DOHH2 (cell line): ENCODE measurements around the gene CSE1L.
"Not testable (repeated sequence)": the region's sequence is repeated elsewhere in the genome, so short reads cannot be mapped to it uniquely, and the experiment has no call there.

ENCODE experiments used
- H3F3A ChIP-seq: fragments of 200-600 bp; sonication (generic), shearing (Covaris generic); 2 replicates; pipeline ENCODE4 v1.6.0; 2016; ENCODE audit warnings: antibody characterized with exemption, mild to moderate bottlenecking; ENCODE audit not compliant: control insufficient read depth, insufficient read depth
- H3K27ac ChIP-seq: fragments of 200-600 bp; sonication (generic); 2 replicates; pipeline ENCODE4 v1.5.1; 2014; ENCODE audit warnings: low read depth, mild to moderate bottlenecking, low read length, moderate library complexity
- H3K27me3 ChIP-seq: fragments of 200-600 bp; sonication (generic); 2 replicates; pipeline ENCODE4 v1.6.1; 2014; ENCODE audit warnings: mild to moderate bottlenecking, low read length, mixed read lengths; ENCODE audit not compliant: control insufficient read depth
- H3K36me3 ChIP-seq: fragments of 200-600 bp; sonication (generic); 2 replicates; pipeline ENCODE4 v1.6.1; 2014; ENCODE audit warnings: mild to moderate bottlenecking, low read length, moderate library complexity, mixed read lengths; ENCODE audit not compliant: control insufficient read depth
- H3K4me1 ChIP-seq: fragments of 200-600 bp; sonication (generic); 2 replicates; pipeline ENCODE4 v1.6.1; 2014; ENCODE audit warnings: mild to moderate bottlenecking, low read length, mixed read lengths; ENCODE audit not compliant: control insufficient read depth
- H3K4me2 ChIP-seq: fragments of 200-600 bp; sonication (generic); 2 replicates; pipeline ENCODE4 v1.6.0; 2014; ENCODE audit warnings: mild to moderate bottlenecking, low read length, moderate library complexity
- H3K4me3 ChIP-seq: fragments of 200-600 bp; sonication (generic); 2 replicates; pipeline ENCODE4 v1.5.1; 2014; ENCODE audit warnings: mild to moderate bottlenecking, low read length, mixed read lengths
- H3K79me2 ChIP-seq: fragments of 200-600 bp; sonication (generic); 2 replicates; pipeline ENCODE4 v1.6.1; 2014; ENCODE audit warnings: mild to moderate bottlenecking, low read length, mixed read lengths; ENCODE audit not compliant: control insufficient read depth
- H3K9me2 ChIP-seq: fragments of 200-600 bp; sonication (generic); replicated peaks from 2 replicates; pipeline ENCODE4 v1.6.1; 2014; ENCODE audit warnings: mild to moderate bottlenecking, low read length, mixed read lengths; ENCODE audit not compliant: control insufficient read depth
- H3K9me3 ChIP-seq: fragments of 200-600 bp; sonication (generic); 2 replicates; pipeline ENCODE4 v1.6.1; 2014; ENCODE audit warnings: antibody characterized with exemption, low read length, mixed read lengths; ENCODE audit not compliant: control insufficient read depth, insufficient read depth
- H4K20me1 ChIP-seq: fragments of 200-600 bp; sonication (generic); 2 replicates; pipeline ENCODE4 v1.6.0; 2014; ENCODE audit warnings: low read depth, mild to moderate bottlenecking, antibody characterized with exemption, low read length, moderate library complexity; ENCODE audit not compliant: control insufficient read depth, insufficient read depth
- EZH2phosphoT487 ChIP-seq: fragments of 200-600 bp; sonication (generic); IDR thresholded peaks from 2 replicates; pipeline ENCODE4 v1.6.1; 2017; ENCODE audit warnings: borderline replicate concordance, mild to moderate bottlenecking, antibody characterized with exemption, low read length, moderate library complexity, mixed read lengths
- TF ChIP-seq, protein P1 (sequence below): fragments of 200-600 bp; sonication (generic); IDR thresholded peaks from one replicate; pipeline ENCODE4 v1.5.1; 2014; ENCODE audit warnings: antibody characterized with exemption, mild to moderate bottlenecking, low read depth, low read length; ENCODE audit not compliant: poor library complexity, severe bottlenecking

CSE1L gene

DNA sequence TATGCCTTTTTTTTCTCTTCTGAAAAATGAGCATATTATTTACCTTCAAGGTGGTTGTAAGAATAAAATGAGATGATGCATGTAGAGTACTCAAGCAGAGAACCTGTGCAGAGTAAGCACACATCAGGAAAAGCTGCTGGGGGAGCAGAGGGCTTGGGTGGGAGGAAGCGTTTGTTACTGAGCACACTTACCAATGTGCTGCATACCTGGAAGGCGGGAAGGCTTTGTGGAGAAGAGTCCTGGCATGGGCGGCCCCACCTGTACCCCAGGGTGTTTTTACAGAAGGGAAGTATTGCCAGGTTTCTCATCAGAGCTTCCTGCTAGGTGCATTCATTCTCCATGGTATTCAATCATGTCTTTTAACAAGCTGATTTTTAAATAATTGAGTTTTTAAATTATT is 52.9 kb downstream of the CSE1L start:
- H3K36me3 ChIP-seq: peaks cover 88% of the 10 kb centered on the region
- H3K27me3 ChIP-seq: no peaks in the 10 kb centered on the region
- no peaks in the 10 kb centered on the region for H4K20me1 ChIP-seq
- peaks cover 13% of the 10 kb centered on the region; the same call in 1 of the 2 replicates for H3F3A ChIP-seq
- no peaks in the 10 kb centered on the region; the same call in 1 of the 2 replicates for H3K4me1 ChIP-seq
- H3K79me2 ChIP-seq: peaks cover 14% of the 10 kb centered on the region
- no peak for TF ChIP-seq EZH2phosphoT487
- TF ChIP-seq, protein P1, sequence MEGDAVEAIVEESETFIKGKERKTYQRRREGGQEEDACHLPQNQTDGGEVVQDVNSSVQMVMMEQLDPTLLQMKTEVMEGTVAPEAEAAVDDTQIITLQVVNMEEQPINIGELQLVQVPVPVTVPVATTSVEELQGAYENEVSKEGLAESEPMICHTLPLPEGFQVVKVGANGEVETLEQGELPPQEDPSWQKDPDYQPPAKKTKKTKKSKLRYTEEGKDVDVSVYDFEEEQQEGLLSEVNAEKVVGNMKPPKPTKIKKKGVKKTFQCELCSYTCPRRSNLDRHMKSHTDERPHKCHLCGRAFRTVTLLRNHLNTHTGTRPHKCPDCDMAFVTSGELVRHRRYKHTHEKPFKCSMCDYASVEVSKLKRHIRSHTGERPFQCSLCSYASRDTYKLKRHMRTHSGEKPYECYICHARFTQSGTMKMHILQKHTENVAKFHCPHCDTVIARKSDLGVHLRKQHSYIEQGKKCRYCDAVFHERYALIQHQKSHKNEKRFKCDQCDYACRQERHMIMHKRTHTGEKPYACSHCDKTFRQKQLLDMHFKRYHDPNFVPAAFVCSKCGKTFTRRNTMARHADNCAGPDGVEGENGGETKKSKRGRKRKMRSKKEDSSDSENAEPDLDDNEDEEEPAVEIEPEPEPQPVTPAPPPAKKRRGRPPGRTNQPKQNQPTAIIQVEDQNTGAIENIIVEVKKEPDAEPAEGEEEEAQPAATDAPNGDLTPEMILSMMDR: no peak
- no peak overlapping the region for H3K4me3 ChIP-seq
- H3K9me3 ChIP-seq: no peaks in the 10 kb centered on the region
- no peaks in the 10 kb centered on the region for H3K9me2 ChIP-seq
- no peak overlapping the region for H3K4me2 ChIP-seq
- no peak overlapping the region for H3K27ac ChIP-seq

- not testable (repeated sequence) for H3K27me3 ChIP-seq, H3K4me2 ChIP-seq, H3K4me1 ChIP-seq, H4K20me1 ChIP-seq, H3K9me3 ChIP-seq, H3K4me3 ChIP-seq, H3K9me2 ChIP-seq, H3K27ac ChIP-seq
- Histone ChIP-seq H3K36me3 (peaks cover 84% of the 10 kb centered on the region), H3K79me2 (peaks cover 14% of the 10 kb centered on the region), H3F3A (peaks cover 21% of the 10 kb centered on the region)
Measured at GRCh38 chr20:49100292-49100691, 54.2 kb downstream of the CSE1L start.

DNA sequence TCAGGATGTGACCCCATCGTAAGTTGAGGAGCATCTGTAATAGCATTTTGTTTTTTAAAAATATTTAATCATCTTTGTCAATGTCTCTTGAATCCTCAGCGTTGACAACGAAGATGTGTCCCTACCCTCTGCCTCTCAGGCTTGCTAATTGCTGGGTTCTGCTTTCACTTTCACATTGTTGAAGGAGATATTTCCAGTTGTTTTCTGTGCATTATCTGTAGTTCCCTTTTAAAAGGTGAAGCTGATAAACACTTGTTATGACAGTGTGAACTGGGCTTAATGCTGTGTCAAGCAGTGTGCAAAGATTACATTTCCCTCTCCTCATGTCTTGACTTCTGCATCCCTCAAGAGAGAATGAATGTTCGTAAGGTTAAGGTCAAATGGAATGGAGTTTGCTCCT is 54.9 kb downstream of the CSE1L start:
- no peak overlapping the region for H3K27ac ChIP-seq
- no peaks in the 10 kb centered on the region for H3K27me3 ChIP-seq
- no peaks in the 10 kb centered on the region for H3K9me3 ChIP-seq
- peaks cover 26% of the 10 kb centered on the region for H3F3A ChIP-seq
- no peak overlapping the region for H3K4me2 ChIP-seq
- H4K20me1 ChIP-seq: no peaks in the 10 kb centered on the region
- H3K4me3 ChIP-seq: no peak overlapping the region
- H3K36me3 ChIP-seq: peaks cover 83% of the 10 kb centered on the region
- H3K9me2 ChIP-seq: no peaks in the 10 kb centered on the region
- H3K4me1 ChIP-seq: no peaks in the 10 kb centered on the region; the same call in 1 of the 2 replicates
- TF ChIP-seq, protein P1: no peak
- TF ChIP-seq EZH2phosphoT487: no peak
- H3K79me2 ChIP-seq: peaks cover 14% of the 10 kb centered on the region

GRCh38 chr20:49103019-49103418 is 56.9 kb downstream of the CSE1L start:
- peaks cover 9% of the 10 kb centered on the region for H3K79me2 ChIP-seq
- H3K4me3 ChIP-seq: no peak overlapping the region
- TF ChIP-seq EZH2phosphoT487: no peak
- TF ChIP-seq, protein P1: no peak
- no peaks in the 10 kb centered on the region for H3K9me2 ChIP-seq
- no peaks in the 10 kb centered on the region for H3K9me3 ChIP-seq
- H3K27me3 ChIP-seq: no peaks in the 10 kb centered on the region
- no peak overlapping the region for H3K27ac ChIP-seq
- peaks cover 65% of the 10 kb centered on the region for H3K36me3 ChIP-seq
- no peaks in the 10 kb centered on the region; the same call in 1 of the 2 replicates for H3K4me1 ChIP-seq
- H3K4me2 ChIP-seq: no peak overlapping the region
- H4K20me1 ChIP-seq: no peaks in the 10 kb centered on the region
- peaks cover 33% of the 10 kb centered on the region for H3F3A ChIP-seq
